ENCODE measurements around the gene SPRR5. TPM values are rescaled to one million over a fixed set of nuclear protein-coding genes. Genes with fewer than 3 reads are reported as not detected.

The SPRR5 gene
- total RNA-seq, 2 experiments from 2014 or later = not detected

GRCh38 chr1:152967201-152967600, 20.2 kb downstream of the SPRR5 start:
- peaks cover 0 to 12% of the 10 kb centered on the region in 2 experiments for H3K27me3 ChIP-seq (ENCODE audit: control insufficient read depth in 1 of 2, insufficient read depth in 2 of 2, low read length in 2 of 2)
- Mint-ChIP-seq H3K36me3 (ENCODE audit: low read depth) (no peaks in the 10 kb centered on the region), H3K4me1 (ENCODE audit: low read depth) (no peaks in the 10 kb centered on the region), H3K27ac (no peak overlapping the region), H3K27me3 (peaks cover 43% of the 10 kb centered on the region), H3K9me3 (no peaks in the 10 kb centered on the region), H3K4me3 (no peak overlapping the region)
- H3K27ac ChIP-seq (ENCODE audit: low read depth in 1 of 2, low read length in 2 of 2) = no peak overlapping the region
- H3K9me3 ChIP-seq (ENCODE audit: control insufficient read depth in 1 of 2, insufficient read depth in 1 of 2, low read length in 2 of 2) = no peaks in the 10 kb centered on the region
- DNase-seq (no peak), ATAC-seq (ENCODE audit: poor library complexity) (no peak)
- H3K36me3 ChIP-seq (ENCODE audit: insufficient read depth, low read length) = no peaks in the 10 kb centered on the region
- CTCF ChIA-PET = no interaction called here
- no peak overlapping the region for H3K4me3 ChIP-seq (ENCODE audit: low read length)
- TF ChIP-seq CTCF (IDR thresholded peaks at IDR 0.05) = no peak
- intact Hi-C loops (cut with DNase I, micrococcal nuclease) = no loop called here
- POLR2A ChIA-PET = no interaction called here
- H3K4me1 ChIP-seq (ENCODE audit: insufficient read depth, low read length) = no peaks in the 10 kb centered on the region

DNA sequence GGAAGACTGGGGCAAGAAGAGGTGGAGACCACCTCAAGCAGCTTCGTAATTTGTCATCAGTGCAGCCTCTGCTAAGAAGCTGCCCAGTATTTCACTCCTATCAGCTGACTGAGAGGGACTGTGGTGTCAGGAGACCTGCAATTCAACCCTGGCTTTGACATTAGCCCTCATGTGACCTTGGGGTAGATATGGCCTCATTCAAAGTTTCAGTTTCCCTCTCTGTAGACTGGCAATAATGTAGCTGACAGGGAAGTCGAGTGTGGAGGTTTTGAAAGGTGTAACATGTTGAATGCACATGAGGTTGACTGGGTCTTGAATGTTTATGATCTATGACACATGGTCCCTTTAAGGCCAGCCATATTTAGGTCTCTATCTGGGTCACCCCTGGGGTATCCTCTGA, 21.2 kb downstream of the SPRR5 start:
- no peaks in the 10 kb centered on the region for H3K9me3 ChIP-seq (ENCODE audit: control insufficient read depth in 1 of 2, insufficient read depth in 1 of 2, low read length in 2 of 2)
- Mint-ChIP-seq H3K27ac (no peak overlapping the region), H3K9me3 (no peaks in the 10 kb centered on the region), H3K4me1 (ENCODE audit: low read depth) (no peaks in the 10 kb centered on the region), H3K27me3 (peaks cover 46% of the 10 kb centered on the region), H3K36me3 (ENCODE audit: low read depth) (no peaks in the 10 kb centered on the region), H3K4me3 (no peak overlapping the region)
- peaks cover 0 to 12% of the 10 kb centered on the region in 2 experiments for H3K27me3 ChIP-seq (ENCODE audit: control insufficient read depth in 1 of 2, insufficient read depth in 2 of 2, low read length in 2 of 2)
- intact Hi-C loops (cut with DNase I, micrococcal nuclease) = no loop called here
- ChIA-PET POLR2A (no interaction called here), CTCF (no interaction called here)
- ATAC-seq (ENCODE audit: poor library complexity) = no peak
- H3K4me3 ChIP-seq (ENCODE audit: low read length) = no peak overlapping the region
- H3K4me1 ChIP-seq (ENCODE audit: insufficient read depth, low read length) = no peaks in the 10 kb centered on the region
- no peak overlapping the region for H3K27ac ChIP-seq (ENCODE audit: low read depth in 1 of 2, low read length in 2 of 2)
- H3K36me3 ChIP-seq (ENCODE audit: insufficient read depth, low read length) = no peaks in the 10 kb centered on the region
- TF ChIP-seq CTCF (IDR thresholded peaks at IDR 0.05) = no peak
- DNase-seq = no peak

DNA sequence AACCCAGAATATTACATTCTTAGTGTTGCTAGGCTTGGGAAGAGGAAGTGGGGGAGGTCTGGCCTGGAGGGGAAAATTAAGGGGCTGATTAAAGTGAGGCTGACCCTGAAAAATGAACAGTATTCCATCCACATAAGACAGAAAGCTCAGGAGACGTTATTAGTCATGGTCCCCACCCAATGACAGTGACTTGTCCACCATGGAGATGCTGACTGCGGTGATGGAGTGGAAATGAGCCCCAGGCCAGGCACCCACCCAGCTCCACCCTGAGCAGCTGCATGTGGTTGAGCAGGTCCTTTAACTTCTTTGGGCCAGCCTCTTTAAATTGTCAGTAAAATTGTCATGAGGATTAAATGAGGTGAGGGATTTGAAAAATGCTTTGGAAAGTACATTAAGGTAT, 22.0 kb downstream of the SPRR5 start:
- Histone ChIP-seq H3K4me3 (ENCODE audit: low read length) (no peak overlapping the region), H3K36me3 (ENCODE audit: insufficient read depth, low read length) (no peaks in the 10 kb centered on the region), H3K27me3 (ENCODE audit: control insufficient read depth in 1 of 2, insufficient read depth in 2 of 2, low read length in 2 of 2) (peaks cover under 1 to 12% of the 10 kb centered on the region in 2 experiments), H3K27ac (ENCODE audit: low read depth in 1 of 2, low read length in 2 of 2) (no peak overlapping the region), H3K9me3 (ENCODE audit: control insufficient read depth in 1 of 2, insufficient read depth in 1 of 2, low read length in 2 of 2) (no peaks in the 10 kb centered on the region), H3K4me1 (ENCODE audit: insufficient read depth, low read length) (no peaks in the 10 kb centered on the region)
- POLR2A ChIA-PET = no interaction called here
- no peaks in the 10 kb centered on the region for H3K9me3 Mint-ChIP-seq
- DNase-seq (no peak), ATAC-seq (ENCODE audit: poor library complexity) (no peak)
- H3K4me1 Mint-ChIP-seq (ENCODE audit: low read depth) = no peaks in the 10 kb centered on the region
- peaks cover 52% of the 10 kb centered on the region for H3K27me3 Mint-ChIP-seq
- H3K27ac Mint-ChIP-seq = no peak overlapping the region
- no peak overlapping the region for H3K4me3 Mint-ChIP-seq
- no peak for TF ChIP-seq CTCF (IDR thresholded peaks at IDR 0.05)
- intact Hi-C loops (cut with DNase I, micrococcal nuclease) = no loop called here
- CTCF ChIA-PET = no interaction called here
- H3K36me3 Mint-ChIP-seq (ENCODE audit: low read depth) = no peaks in the 10 kb centered on the region
